Mammary epithelial cell (primary cell): ENCODE measurements around the gene CLECL1.
"Not testable (repeated sequence)": the region's sequence is repeated elsewhere in the genome, so short reads cannot be mapped to it uniquely, and the experiment has no call there.

ENCODE experiments used
- EZH2 ChIP-seq: IDR thresholded peaks from 2 replicates; pipeline ENCODE4 v1.6.1; 2012; ENCODE audit warnings: low read length, inconsistent platforms, borderline replicate concordance
- TF ChIP-seq, protein P1 (sequence below), 2 donors: IDR thresholded peaks in 1 of 2; conservative IDR thresholded peaks in 1 of 2; 2 replicates each; pipeline ENCODE4 v1.5.1; 2011 to 2012; ENCODE audit warnings: inconsistent platforms in 2 of 2, low read length in 2 of 2, mild to moderate bottlenecking in 2 of 2, control low read depth in 1 of 2, low read depth in 1 of 2; ENCODE audit not compliant: insufficient read depth in 1 of 2; ENCODE audit errors: extremely low read depth in 1 of 2

DNA sequence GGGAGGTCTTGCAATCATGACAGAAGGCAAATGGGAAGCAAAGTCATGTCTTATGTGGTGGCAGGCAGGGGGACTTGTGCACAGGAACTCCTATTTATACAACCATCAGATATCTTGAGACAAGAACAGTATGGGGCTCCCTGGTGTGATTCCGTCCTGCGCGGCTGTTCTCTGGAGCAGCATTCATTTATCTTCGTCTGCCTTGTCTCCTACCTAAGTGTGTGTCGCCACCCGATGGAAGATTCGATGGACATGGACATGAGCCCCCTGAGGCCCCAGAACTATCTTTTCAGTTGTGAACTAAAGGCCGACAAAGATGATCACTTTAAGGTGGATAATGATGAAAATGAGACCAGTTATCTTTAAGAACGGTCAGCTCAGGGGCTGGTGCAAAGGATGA is 37.7 kb downstream of the CLECL1 start:
- TF ChIP-seq EZH2 = not testable (repeated sequence)
- TF ChIP-seq, protein P1, sequence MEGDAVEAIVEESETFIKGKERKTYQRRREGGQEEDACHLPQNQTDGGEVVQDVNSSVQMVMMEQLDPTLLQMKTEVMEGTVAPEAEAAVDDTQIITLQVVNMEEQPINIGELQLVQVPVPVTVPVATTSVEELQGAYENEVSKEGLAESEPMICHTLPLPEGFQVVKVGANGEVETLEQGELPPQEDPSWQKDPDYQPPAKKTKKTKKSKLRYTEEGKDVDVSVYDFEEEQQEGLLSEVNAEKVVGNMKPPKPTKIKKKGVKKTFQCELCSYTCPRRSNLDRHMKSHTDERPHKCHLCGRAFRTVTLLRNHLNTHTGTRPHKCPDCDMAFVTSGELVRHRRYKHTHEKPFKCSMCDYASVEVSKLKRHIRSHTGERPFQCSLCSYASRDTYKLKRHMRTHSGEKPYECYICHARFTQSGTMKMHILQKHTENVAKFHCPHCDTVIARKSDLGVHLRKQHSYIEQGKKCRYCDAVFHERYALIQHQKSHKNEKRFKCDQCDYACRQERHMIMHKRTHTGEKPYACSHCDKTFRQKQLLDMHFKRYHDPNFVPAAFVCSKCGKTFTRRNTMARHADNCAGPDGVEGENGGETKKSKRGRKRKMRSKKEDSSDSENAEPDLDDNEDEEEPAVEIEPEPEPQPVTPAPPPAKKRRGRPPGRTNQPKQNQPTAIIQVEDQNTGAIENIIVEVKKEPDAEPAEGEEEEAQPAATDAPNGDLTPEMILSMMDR (conservative IDR thresholded peaks at IDR 0.05 in 1 of 2, IDR thresholded peaks at IDR 0.05 in 1 of 2; ENCODE audit: extremely low read depth in 1 of 2, insufficient read depth in 1 of 2, low read depth in 1 of 2, low read length in 2 of 2) = not testable (repeated sequence)
